Measurements from ENCODE around the gene CREBL2.
A peak's percentile ranks its signal among the peaks of the same experiment; 100 is the strongest.
"Not testable (repeated sequence)": the region's sequence is repeated elsewhere in the genome, so short reads cannot be mapped to it uniquely, and the experiment has no call there.

CREBL2 gene

GRCh38 chr12:12639995-12640394 is 28.3 kb downstream of the CREBL2 start:
- not testable (repeated sequence) for DNase-seq (ENCODE audit: low read depth)

GRCh38 chr12:12641650-12642049 is 30.0 kb downstream of the CREBL2 start:
- DNase-seq (ENCODE audit: low read depth) = no peak

GRCh38 chr12:12642916-12643315 is 31.2 kb downstream of the CREBL2 start:
- no peak for DNase-seq (ENCODE audit: low read depth)

GRCh38 chr12:12645485-12645884 is 33.8 kb downstream of the CREBL2 start:
- DNase-seq (ENCODE audit: low read depth) = peak; percentile 8

GRCh38 chr12:12645968-12646367 is 34.3 kb downstream of the CREBL2 start:
- peak; percentile 69 for DNase-seq (ENCODE audit: low read depth)

- no peak for DNase-seq (ENCODE audit: low read depth)
Measured at GRCh38 chr12:12646483-12647072, 34.9 kb downstream of the CREBL2 start.

- no peak for DNase-seq (ENCODE audit: low read depth)
Measured at GRCh38 chr12:12648284-12648683, 36.6 kb downstream of the CREBL2 start.

- DNase-seq (ENCODE audit: low read depth) = no peak
Measured at GRCh38 chr12:12648951-12649650, 37.4 kb downstream of the CREBL2 start.

GRCh38 chr12:12651752-12652151 is 40.1 kb downstream of the CREBL2 start:
- no peak for DNase-seq (ENCODE audit: low read depth)

GRCh38 chr12:12652704-12653103 is 41.0 kb downstream of the CREBL2 start:
- DNase-seq (ENCODE audit: low read depth) = not testable (repeated sequence)

- DNase-seq (ENCODE audit: low read depth) = no peak
Measured at GRCh38 chr12:12653922-12654321, 42.2 kb downstream of the CREBL2 start.

GRCh38 chr12:12654691-12655460 is 43.2 kb downstream of the CREBL2 start:
- DNase-seq (ENCODE audit: low read depth) = no peak

- peak; percentile 6 for DNase-seq (ENCODE audit: low read depth)
Measured at GRCh38 chr12:12660201-12660600, 48.5 kb downstream of the CREBL2 start.

GRCh38 chr12:12661086-12661856 is 49.6 kb downstream of the CREBL2 start:
- peak; percentile 89 for DNase-seq (ENCODE audit: low read depth)

- no peak for DNase-seq (ENCODE audit: low read depth)
Measured at GRCh38 chr12:12663644-12664294, 52.1 kb downstream of the CREBL2 start.

GRCh38 chr12:12665194-12665593 is 53.5 kb downstream of the CREBL2 start:
- no peak for DNase-seq (ENCODE audit: low read depth)

GRCh38 chr12:12668005-12668404 is 56.3 kb downstream of the CREBL2 start:
- DNase-seq (ENCODE audit: low read depth) = no peak

GRCh38 chr12:12669020-12669419 is 57.3 kb downstream of the CREBL2 start:
- no peak for DNase-seq (ENCODE audit: low read depth)

GRCh38 chr12:12671850-12672660 is 60.4 kb downstream of the CREBL2 start:
- peak; percentile 10 for DNase-seq (ENCODE audit: low read depth)

- no peak for DNase-seq (ENCODE audit: low read depth)
Measured at GRCh38 chr12:12673296-12673695, 61.6 kb downstream of the CREBL2 start.

GRCh38 chr12:12676605-12677004 is 64.9 kb downstream of the CREBL2 start:
- DNase-seq (ENCODE audit: low read depth) = no peak

Data from fibroblast of gingiva (primary cell).